DND-41 (cell line): ENCODE data around the gene EPS15.

ENCODE experiments used
- EZH2 ChIP-seq: IDR thresholded peaks from 3 replicates; pipeline ENCODE4 v1.6.1; 2012; ENCODE audit warnings: borderline replicate concordance, low read depth, mild to moderate bottlenecking, moderate library complexity, low read length, inconsistent platforms; ENCODE audit not compliant: severe bottlenecking
- TF ChIP-seq, protein P1 (sequence below): IDR thresholded peaks from 2 replicates; pipeline ENCODE4 v1.5.1; 2012; ENCODE audit warnings: borderline replicate concordance, low read length, moderate library complexity, mild to moderate bottlenecking; ENCODE audit not compliant: poor library complexity, severe bottlenecking; ENCODE audit errors: extremely low read depth

DNA sequence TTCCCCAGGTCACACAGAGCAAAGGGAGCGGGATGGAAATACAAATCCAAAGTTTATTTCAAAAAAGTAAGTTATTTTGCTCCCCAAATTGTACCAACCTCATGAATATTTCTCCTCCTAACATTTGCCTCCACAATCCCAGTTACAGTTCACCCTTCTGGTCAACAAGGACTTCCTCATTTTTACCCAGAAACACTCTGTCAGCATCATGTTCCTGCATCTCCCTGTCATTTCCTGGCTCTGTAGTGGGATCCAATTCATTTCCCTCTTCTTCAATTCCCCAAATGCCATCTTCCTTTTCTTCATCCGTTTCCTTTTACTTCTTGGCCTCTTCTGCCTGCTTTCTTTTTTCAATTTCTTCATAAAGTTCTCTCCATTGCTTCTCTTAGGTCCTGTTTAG is 32.0 kb upstream of the EPS15 start:
- no peak for TF ChIP-seq EZH2
- TF ChIP-seq, protein P1, sequence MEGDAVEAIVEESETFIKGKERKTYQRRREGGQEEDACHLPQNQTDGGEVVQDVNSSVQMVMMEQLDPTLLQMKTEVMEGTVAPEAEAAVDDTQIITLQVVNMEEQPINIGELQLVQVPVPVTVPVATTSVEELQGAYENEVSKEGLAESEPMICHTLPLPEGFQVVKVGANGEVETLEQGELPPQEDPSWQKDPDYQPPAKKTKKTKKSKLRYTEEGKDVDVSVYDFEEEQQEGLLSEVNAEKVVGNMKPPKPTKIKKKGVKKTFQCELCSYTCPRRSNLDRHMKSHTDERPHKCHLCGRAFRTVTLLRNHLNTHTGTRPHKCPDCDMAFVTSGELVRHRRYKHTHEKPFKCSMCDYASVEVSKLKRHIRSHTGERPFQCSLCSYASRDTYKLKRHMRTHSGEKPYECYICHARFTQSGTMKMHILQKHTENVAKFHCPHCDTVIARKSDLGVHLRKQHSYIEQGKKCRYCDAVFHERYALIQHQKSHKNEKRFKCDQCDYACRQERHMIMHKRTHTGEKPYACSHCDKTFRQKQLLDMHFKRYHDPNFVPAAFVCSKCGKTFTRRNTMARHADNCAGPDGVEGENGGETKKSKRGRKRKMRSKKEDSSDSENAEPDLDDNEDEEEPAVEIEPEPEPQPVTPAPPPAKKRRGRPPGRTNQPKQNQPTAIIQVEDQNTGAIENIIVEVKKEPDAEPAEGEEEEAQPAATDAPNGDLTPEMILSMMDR = no peak
